Testis (tissue), 3 donors: ENCODE results near the gene PLXNB1. TPM values are rescaled to one million over a fixed set of nuclear protein-coding genes. Genes with fewer than 3 reads are reported as not detected.
"Not testable (repeated sequence)": the region's sequence is repeated elsewhere in the genome, so short reads cannot be mapped to it uniquely, and the experiment has no call there.

ENCODE experiments used
- DNase-seq: peaks from one replicate; pipeline ENCODE4 v3.0.0-alpha.2; 2019
- H3K27ac ChIP-seq, 2 donors: fragments of 200-600 bp; sonication (generic); one replicate each; pipeline ENCODE4 v1.5.1; 2019
- H3K27me3 ChIP-seq: fragments of 200-600 bp; sonication (generic); one replicate; pipeline ENCODE4 v1.5.1; 2019
- H3K36me3 ChIP-seq: fragments of 200-600 bp; sonication (generic); one replicate; pipeline ENCODE4 v1.5.1; 2017; ENCODE audit warnings: low read depth; ENCODE audit errors: missing control alignments
- H3K4me1 ChIP-seq: fragments of 200-600 bp; sonication (generic); one replicate; pipeline ENCODE4 v1.5.1; 2019
- H3K4me3 ChIP-seq, 2 donors: fragments of 200-600 bp; sonication (generic); one replicate each; pipeline ENCODE4 v1.5.1; 2017 to 2019
- H3K9me3 ChIP-seq: fragments of 200-600 bp; sonication (generic); one replicate; pipeline ENCODE4 v1.5.1; 2017
- CTCF ChIP-seq, 3 experiments: fragments of 450-650 bp in 2 of 3; fragments of 200-600 bp in 1 of 3; sonication (generic) in 1 of 3; IDR thresholded peaks; one replicate each; pipeline ENCODE4 v1.5.1; 2016 to 2019; ENCODE audit warnings: antibody characterized with exemption in 3 of 3, mild to moderate bottlenecking in 2 of 3, moderate library complexity in 1 of 3
- POLR2A ChIP-seq: fragments of 450-650 bp; IDR thresholded peaks from one replicate; pipeline ENCODE4 v1.6.1; 2017; ENCODE audit warnings: antibody characterized with exemption, mild to moderate bottlenecking, moderate library complexity
- WGBS, 2 donors: methylation state at CpG; one replicate each; pipeline ENCODE4 v1.1.5; 2018; 5-methylcytosine and 5-hydroxymethylcytosine counted together
- intact Hi-C: fragments of 100-400 bp; cut with DNase I; formaldehyde crosslinking; loops from one replicate; pipeline ENCODE4 v1.15.1; 2023; ENCODE audit warnings: low total_unique reads
- polyA plus RNA-seq: library from polyadenylated mRNA; stranded (reverse); fragments of 350-450 nt; fragmentation: Illumina TruSeq; extraction: RNeasy Lipid Tissue Mini Kit (QIAGEN cat#74804); gene quantifications from one replicate; pipeline ENCODE4 v1.2.3, GENCODE V29; 2014; ENCODE audit warnings: low read depth, low replicate concordance; ENCODE audit not compliant: insufficient read depth
- total RNA-seq, 2 donors: library from RNA; depleted of rRNA; stranded (reverse); fragments of >200 nt; gene quantifications; one replicate each; pipeline ENCODE4 v1.2.3, GENCODE V29; 2016

PLXNB1 gene
- total and polyA plus RNA-seq, 3 donors from 2014 or later: 41.5 to 79.2 (median 70.2) TPM

- Histone ChIP-seq H3K36me3 (no peaks in the 10 kb centered on the region), H3K27me3 (no peaks in the 10 kb centered on the region), H3K9me3 (no peaks in the 10 kb centered on the region), H3K4me1 (peaks cover 29% of the 10 kb centered on the region), H3K4me3 (peak overlapping the region; percentile 40 to 47), H3K27ac (peak overlapping the region; percentile 98)
- WGBS, 2 donors: 24 to 27% methylated on average over 2 to 21 of the region's 21 CpGs
- DNase-seq: peak; percentile 98
- intact Hi-C loops: no loop called here
- TF ChIP-seq POLR2A (peak; percentile 81), CTCF (IDR thresholded peaks at IDR 0.05) (peak; percentile 63 to 83 (median 78))
Measured at GRCh38 chr3:48465531-48466378, 35.9 kb upstream of the PLXNB1 start.

- 20 to 29% methylated on average over 7 of the region's 7 CpGs for WGBS, 2 donors
- H3K27ac ChIP-seq: peak overlapping the region; percentile 98
- TF ChIP-seq POLR2A (no peak), CTCF (IDR thresholded peaks at IDR 0.05) (no peak)
- H3K4me1 ChIP-seq: peaks cover 25% of the 10 kb centered on the region
- H3K36me3 ChIP-seq: no peaks in the 10 kb centered on the region
- DNase-seq: no peak
- H3K4me3 ChIP-seq: no peak overlapping the region
- intact Hi-C loops: no loop called here
- no peaks in the 10 kb centered on the region for H3K9me3 ChIP-seq
- H3K27me3 ChIP-seq: no peaks in the 10 kb centered on the region
Measured at GRCh38 chr3:48465237-48465530, 35.3 kb upstream of the PLXNB1 start.

- no peaks in the 10 kb centered on the region for H3K9me3 ChIP-seq
- no peak for DNase-seq
- H3K36me3 ChIP-seq: no peaks in the 10 kb centered on the region
- intact Hi-C loops: no loop called here
- H3K27me3 ChIP-seq: no peaks in the 10 kb centered on the region
- TF ChIP-seq POLR2A (no peak), CTCF (IDR thresholded peaks at IDR 0.05) (no peak)
- H3K4me1 ChIP-seq: peaks cover 23% of the 10 kb centered on the region
- peak overlapping the region; percentile 98 for H3K27ac ChIP-seq
- WGBS, 2 donors: 91 to 92% methylated on average over 10 to 17 of the region's 17 CpGs
- no peak overlapping the region for H3K4me3 ChIP-seq
Measured at GRCh38 chr3:48464713-48465221, 34.9 kb upstream of the PLXNB1 start.

- H3K27ac ChIP-seq: no peak overlapping the region
- H3K4me1 ChIP-seq: peaks cover 23% of the 10 kb centered on the region
- DNase-seq: no peak
- H3K9me3 ChIP-seq: no peaks in the 10 kb centered on the region
- WGBS, 2 donors: 75 to 93% methylated on average over 4 to 9 of the region's 9 CpGs
- intact Hi-C loops: no loop called here
- H3K4me3 ChIP-seq: no peak overlapping the region
- no peak for TF ChIP-seq POLR2A
- TF ChIP-seq CTCF (IDR thresholded peaks at IDR 0.05): no peak
- H3K27me3 ChIP-seq: no peaks in the 10 kb centered on the region
- H3K36me3 ChIP-seq: no peaks in the 10 kb centered on the region
Measured at GRCh38 chr3:48463703-48464102, 33.8 kb upstream of the PLXNB1 start.

- WGBS, 2 donors: 89 to 90% methylated on average over 7 of the region's 7 CpGs
- H3K27ac ChIP-seq, DNase-seq, H3K36me3 ChIP-seq, H3K9me3 ChIP-seq, intact Hi-C loops, H3K4me3 ChIP-seq, H3K27me3 ChIP-seq: not testable (repeated sequence)
- peaks cover 14% of the 10 kb centered on the region for H3K4me1 ChIP-seq
Measured at GRCh38 chr3:48461767-48462166, 31.9 kb upstream of the PLXNB1 start.
